HepG2 (cell line): ENCODE results near the gene YBX2. TPM values are rescaled to one million over a fixed set of nuclear protein-coding genes. Genes with fewer than 3 reads are reported as not detected.

Source experiments
- ASH2L ChIP-seq: fragments of 300-600, 200-600 bp; sonication (generic); IDR thresholded peaks from 2 replicates; pipeline ENCODE4 v1.7.0; 2017; ENCODE audit warnings: low read depth, mild to moderate bottlenecking, moderate library complexity, mixed read lengths, low read length; ENCODE audit not compliant: insufficient read length
- BCL6 ChIP-seq: IDR thresholded peaks from 2 replicates; pipeline ENCODE4 v1.6.1; 2016; ENCODE audit warnings: missing genetic modification reagents, missing compliant biosample characterization
- BRD4 ChIP-seq: sonication (generic); formaldehyde crosslinking; IDR thresholded peaks from 2 replicates; pipeline ENCODE4 v1.4.0; 2020; ENCODE audit warnings: missing genetic modification reagents
- CREB1 ChIP-seq, 2 experiments: fragments of 450-650 bp in 1 of 2; IDR thresholded peaks; 2 replicates each; pipeline ENCODE4 v1.6.1; 2016 to 2017; ENCODE audit warnings: control low read depth in 1 of 2, mild to moderate bottlenecking in 1 of 2, missing compliant biosample characterization in 1 of 2, missing genetic modification characterization in 1 of 2
- KLF9 ChIP-seq: IDR thresholded peaks from 2 replicates; pipeline ENCODE4 v1.6.1; 2016; ENCODE audit warnings: low read depth
- MAZ ChIP-seq, 2 experiments: sonication (generic) in 1 of 2; formaldehyde crosslinking in 1 of 2; IDR thresholded peaks; 2 replicates each; pipeline versions ENCODE4 v1.5.0 to v1.6.1; 2012 to 2020; ENCODE audit warnings: low read depth in 2 of 2, mild to moderate bottlenecking in 2 of 2, borderline replicate concordance in 1 of 2, improper control_type of control experiment in 1 of 2, low read length in 1 of 2, missing genetic modification reagents in 1 of 2, moderate library complexity in 1 of 2
- MTA1 ChIP-seq: sonication (generic); formaldehyde crosslinking; IDR thresholded peaks from 2 replicates; pipeline ENCODE4 v1.4.0; 2020; ENCODE audit warnings: missing genetic modification reagents, mild to moderate bottlenecking, borderline replicate concordance
- NCOA2 ChIP-seq: sonication (generic); formaldehyde crosslinking; IDR thresholded peaks from 2 replicates; pipeline ENCODE4 v1.8.0; 2022; ENCODE audit warnings: inconsistent platforms
- NFYB ChIP-seq: sonication (generic); formaldehyde crosslinking; IDR thresholded peaks from 2 replicates; pipeline ENCODE4 v1.4.0; 2020; ENCODE audit warnings: missing genetic modification reagents
- PRMT3 ChIP-seq: sonication (generic); formaldehyde crosslinking; IDR thresholded peaks from 2 replicates; pipeline ENCODE4 v1.8.1; 2022; ENCODE audit warnings: low read depth, mild to moderate bottlenecking, moderate library complexity, missing genetic modification reagents, borderline replicate concordance
- RXRB ChIP-seq: IDR thresholded peaks from 2 replicates; pipeline ENCODE4 v1.6.1; 2016; ENCODE audit warnings: borderline replicate concordance, missing genetic modification reagents, missing compliant biosample characterization
- SMARCE1 ChIP-seq: fragments of 450-650 bp; IDR thresholded peaks from 2 replicates; pipeline ENCODE4 v1.6.1; 2017; ENCODE audit warnings: borderline replicate concordance
- SP1 ChIP-seq, 2 experiments: fragments of 450-650 bp in 1 of 2; sonication (generic) in 1 of 2; formaldehyde crosslinking in 1 of 2; IDR thresholded peaks; 2 replicates each; pipeline versions ENCODE4 v1.4.0 to v1.6.1; 2016 to 2020; ENCODE audit warnings: missing genetic modification reagents in 1 of 2
- TBP ChIP-seq: sonication (generic); formaldehyde crosslinking; IDR thresholded peaks from 2 replicates; pipeline ENCODE4 v1.5.0; 2020; ENCODE audit warnings: missing genetic modification reagents
- TCF7 ChIP-seq: sonication (generic); IDR thresholded peaks from 2 replicates; pipeline ENCODE4 v1.6.1; 2016; ENCODE audit warnings: antibody characterized with exemption, low read depth
- TOE1 ChIP-seq: sonication (generic); formaldehyde crosslinking; IDR thresholded peaks from 2 replicates; pipeline ENCODE4 v1.4.0; 2020; ENCODE audit warnings: mild to moderate bottlenecking, missing genetic modification reagents
- ZMYM3 ChIP-seq: sonication (generic); formaldehyde crosslinking; IDR thresholded peaks from 2 replicates; pipeline ENCODE4 v1.5.1; 2020; ENCODE audit warnings: mild to moderate bottlenecking, missing genetic modification reagents
- ZNF224 ChIP-seq: sonication (generic); formaldehyde crosslinking; IDR thresholded peaks from 2 replicates; pipeline ENCODE4 v1.5.0; 2020; ENCODE audit warnings: mild to moderate bottlenecking, missing genetic modification reagents
- ZNF33A ChIP-seq: sonication (generic); formaldehyde crosslinking; IDR thresholded peaks from 2 replicates; pipeline ENCODE4 v1.5.1; 2020; ENCODE audit warnings: missing genetic modification reagents, mild to moderate bottlenecking, moderate library complexity, borderline replicate concordance
- ZNF607 ChIP-seq: sonication (generic); formaldehyde crosslinking; IDR thresholded peaks from 2 replicates; pipeline ENCODE4 v1.5.1; 2020; ENCODE audit warnings: missing genetic modification reagents, mild to moderate bottlenecking, borderline replicate concordance
- polyA plus RNA-seq, 8 experiments: library from polyadenylated mRNA; depleted of rRNA in 3 of 8; stranded (reverse) in 7 of 8; unstranded in 1 of 8; fragments of >200 nt; fragmentation: Illumina TruSeq in 4 of 8; extraction: Trizol in 4 of 8; gene quantifications; 2 replicates each; pipeline versions ENCODE4 v1.2.1 to v1.2.3, GENCODE V29; 2011 to 2016; ENCODE audit warnings: low read depth in 4 of 8, missing spikeins in 1 of 8, mixed read lengths in 1 of 8; ENCODE audit not compliant: insufficient read depth in 1 of 8
- total RNA-seq, 5 experiments: library from RNA; depleted of rRNA; stranded (reverse); fragments of >200 nt; fragmentation: Illumina TruSeq; extraction: Trizol; gene quantifications; 2 replicates each; pipeline ENCODE4 v1.2.3, GENCODE V29; 2016; ENCODE audit warnings: low read depth in 1 of 5
- TF ChIP-seq, protein P1 (sequence below): IDR thresholded peaks from 2 replicates; pipeline ENCODE4 v1.6.1; 2012; ENCODE audit warnings: inconsistent platforms
- TF ChIP-seq, protein P2 (sequence below): sonication (generic); formaldehyde crosslinking; IDR thresholded peaks from 2 replicates; pipeline ENCODE4 v1.5.0; 2020; ENCODE audit warnings: missing genetic modification reagents, mild to moderate bottlenecking, borderline replicate concordance
- TF ChIP-seq, protein P3 (sequence below): sonication (generic); formaldehyde crosslinking; IDR thresholded peaks from 2 replicates; pipeline ENCODE4 v1.4.0; 2020; ENCODE audit warnings: missing genetic modification reagents, borderline replicate concordance

The YBX2 gene
- total and polyA plus RNA-seq, 2 of the 13 experiments (the other 11 are each of a cell fraction or from before 2014, with no cell fraction given): 0.12 to 0.22 TPM

DNA sequence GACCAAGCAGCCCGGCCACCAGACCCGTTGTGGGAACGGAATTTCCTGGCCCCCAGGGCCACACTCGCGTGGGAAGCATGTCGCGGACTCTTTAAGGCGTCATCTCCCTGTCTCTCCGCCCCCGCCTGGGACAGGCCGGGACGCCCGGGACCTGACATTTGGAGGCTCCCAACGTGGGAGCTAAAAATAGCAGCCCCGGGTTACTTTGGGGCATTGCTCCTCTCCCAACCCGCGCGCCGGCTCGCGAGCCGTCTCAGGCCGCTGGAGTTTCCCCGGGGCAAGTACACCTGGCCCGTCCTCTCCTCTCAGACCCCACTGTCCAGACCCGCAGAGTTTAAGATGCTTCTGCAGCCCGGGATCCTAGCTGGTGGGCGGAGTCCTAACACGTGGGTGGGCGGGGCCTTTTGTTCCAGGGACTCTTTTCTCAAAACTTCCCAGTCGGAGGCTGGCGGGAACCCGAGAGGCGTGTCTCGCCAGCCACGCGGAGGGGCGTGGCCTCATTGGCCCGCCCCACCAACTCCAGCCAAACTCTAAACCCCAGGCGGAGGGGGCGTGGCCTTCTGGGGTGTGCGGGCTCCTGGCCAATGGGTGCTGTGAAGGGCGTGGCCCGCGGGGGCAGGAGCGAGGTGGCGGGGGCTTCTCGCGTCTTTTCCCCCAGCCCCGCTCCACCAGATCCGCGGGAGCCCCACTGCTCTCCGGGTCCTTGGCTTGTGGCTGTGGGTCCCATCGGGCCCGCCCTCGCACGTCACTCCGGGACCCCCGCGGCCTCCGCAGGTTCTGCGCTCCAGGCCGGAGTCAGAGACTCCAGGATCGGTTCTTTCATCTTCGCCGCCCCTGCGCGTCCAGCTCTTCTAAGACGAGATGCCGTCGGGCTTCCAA lies 13.1 kb downstream of the YBX2 start, which contains the start of gene SLC2A4 (continued):
- TF ChIP-seq, protein P1, sequence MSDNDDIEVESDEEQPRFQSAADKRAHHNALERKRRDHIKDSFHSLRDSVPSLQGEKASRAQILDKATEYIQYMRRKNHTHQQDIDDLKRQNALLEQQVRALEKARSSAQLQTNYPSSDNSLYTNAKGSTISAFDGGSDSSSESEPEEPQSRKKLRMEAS: peak; percentile 83
- peak; percentile 27; the same call in 1 of the 2 replicates for TF ChIP-seq CREB1 (IDR thresholded peaks at IDR 0.05)
- TF ChIP-seq CREB1 (CRISPR knock-in tag; IDR thresholded peaks at IDR 0.05): 0 out of 2 replicates have a peak, but pooled peaks have one; percentile 27
- TF ChIP-seq, protein P2, sequence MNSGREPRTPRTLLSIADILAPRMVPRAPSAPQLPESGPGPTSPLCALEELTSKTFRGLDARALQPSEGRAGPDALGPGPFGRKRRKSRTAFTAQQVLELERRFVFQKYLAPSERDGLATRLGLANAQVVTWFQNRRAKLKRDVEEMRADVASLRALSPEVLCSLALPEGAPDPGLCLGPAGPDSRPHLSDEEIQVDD (CRISPR knock-in tag): peak; percentile 11; the same call in 1 of the 2 replicates
- peak; percentile 84; the same call in 1 of the 2 replicates for TF ChIP-seq KLF9 (CRISPR knock-in tag)
- peak; percentile 4; the same call in 1 of the 2 replicates for TF ChIP-seq ZNF224 (CRISPR knock-in tag)
- TF ChIP-seq TCF7: peak; percentile 73
- TF ChIP-seq PRMT3 (CRISPR knock-in tag): no peak
- TF ChIP-seq ZNF607 (CRISPR knock-in tag): no peak
- TF ChIP-seq MTA1 (CRISPR knock-in tag): 0 out of 2 replicates have a peak, but pooled peaks have one; percentile 14
- no peak for TF ChIP-seq RXRB (CRISPR knock-in tag)
- TF ChIP-seq MAZ (IDR thresholded peaks at IDR 0.05; ENCODE audit: borderline replicate concordance, low read depth, low read length): peak; percentile 73
- no peak for TF ChIP-seq MAZ (CRISPR knock-in tag; IDR thresholded peaks at IDR 0.05; ENCODE audit: low read depth)
- no peak for TF ChIP-seq ZMYM3 (CRISPR knock-in tag)
- no peak for TF ChIP-seq SMARCE1
- no peak for TF ChIP-seq ZNF33A (CRISPR knock-in tag)
- no peak for TF ChIP-seq TBP
- no peak for TF ChIP-seq NCOA2 (CRISPR knock-in tag)
- TF ChIP-seq BRD4 (CRISPR knock-in tag): no peak
- 0 out of 2 replicates have a peak, but pooled peaks have one; percentile 1 for TF ChIP-seq TOE1
- no peak for TF ChIP-seq BCL6 (CRISPR knock-in tag)
- TF ChIP-seq, protein P3, sequence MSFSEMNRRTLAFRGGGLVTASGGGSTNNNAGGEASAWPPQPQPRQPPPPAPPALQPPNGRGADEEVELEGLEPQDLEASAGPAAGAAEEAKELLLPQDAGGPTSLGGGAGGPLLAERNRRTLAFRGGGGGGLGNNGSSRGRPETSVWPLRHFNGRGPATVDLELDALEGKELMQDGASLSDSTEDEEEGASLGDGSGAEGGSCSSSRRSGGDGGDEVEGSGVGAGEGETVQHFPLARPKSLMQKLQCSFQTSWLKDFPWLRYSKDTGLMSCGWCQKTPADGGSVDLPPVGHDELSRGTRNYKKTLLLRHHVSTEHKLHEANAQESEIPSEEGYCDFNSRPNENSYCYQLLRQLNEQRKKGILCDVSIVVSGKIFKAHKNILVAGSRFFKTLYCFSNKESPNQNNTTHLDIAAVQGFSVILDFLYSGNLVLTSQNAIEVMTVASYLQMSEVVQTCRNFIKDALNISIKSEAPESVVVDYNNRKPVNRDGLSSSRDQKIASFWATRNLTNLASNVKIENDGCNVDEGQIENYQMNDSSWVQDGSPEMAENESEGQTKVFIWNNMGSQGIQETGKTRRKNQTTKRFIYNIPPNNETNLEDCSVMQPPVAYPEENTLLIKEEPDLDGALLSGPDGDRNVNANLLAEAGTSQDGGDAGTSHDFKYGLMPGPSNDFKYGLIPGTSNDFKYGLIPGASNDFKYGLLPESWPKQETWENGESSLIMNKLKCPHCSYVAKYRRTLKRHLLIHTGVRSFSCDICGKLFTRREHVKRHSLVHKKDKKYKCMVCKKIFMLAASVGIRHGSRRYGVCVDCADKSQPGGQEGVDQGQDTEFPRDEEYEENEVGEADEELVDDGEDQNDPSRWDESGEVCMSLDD: no peak
- TF ChIP-seq ASH2L: peak; percentile 32
- 0 out of 2 replicates have a peak, but pooled peaks have one; percentile 32 for TF ChIP-seq SP1 (IDR thresholded peaks at IDR 0.05)
- peak; percentile 93 for TF ChIP-seq SP1 (CRISPR knock-in tag; IDR thresholded peaks at IDR 0.05)
- peak; percentile 54; the same call in 1 of the 2 replicates for TF ChIP-seq NFYB (CRISPR knock-in tag)
